ENCODE measurements around the gene KPNA5. TPM values are rescaled to one million over a fixed set of nuclear protein-coding genes. Genes with fewer than 3 reads are reported as not detected.

The KPNA5 gene
- total RNA-seq, 1 experiment from 2014 or later = 5.3 TPM

GRCh38 chr6:116773886-116774285 lies 92.9 kb downstream of the KPNA5 start:
- no peak for DNase-seq (ENCODE audit: extremely low read depth, low read depth)

- DNase-seq (ENCODE audit: extremely low read depth, low read depth) = peak; percentile 30
Measured at GRCh38 chr6:116779573-116780164, 98.7 kb downstream of the KPNA5 start.

GRCh38 chr6:116783852-116784251 lies 102.8 kb downstream of the KPNA5 start:
- DNase-seq (ENCODE audit: extremely low read depth, low read depth) = no peak

Other genes with a start within 250 kb of the KPNA5 start
- 0.45 TPM in 1 of 2 replicates, not detected in the other for gene CALHM6, start 219.8 kb upstream of the KPNA5 start, total RNA-seq (2014; rRNA removed; shearing (Covaris generic))
- 0.03 and 0.05 TPM in 2 replicates for gene CALHM5, start 169.6 kb upstream of the KPNA5 start, total RNA-seq (2014; rRNA removed; shearing (Covaris generic))
- not detected in 2 replicates for gene TRAPPC3L, start 135.5 kb upstream of the KPNA5 start, total RNA-seq (2014; rRNA removed; shearing (Covaris generic))
- not detected in 2 replicates for gene CALHM4, start 127.5 kb upstream of the KPNA5 start, total RNA-seq (2014; rRNA removed; shearing (Covaris generic))
- gene RWDD1, start 109.7 kb upstream of the KPNA5 start, total RNA-seq (2014; rRNA removed; shearing (Covaris generic)) = 40.1 and 46.0 TPM in 2 replicates
- not detected in 2 replicates for gene RSPH4A, start 64.7 kb upstream of the KPNA5 start, total RNA-seq (2014; rRNA removed; shearing (Covaris generic))
- gene ZUP1, start 12.4 kb upstream of the KPNA5 start, total RNA-seq (2014; rRNA removed; shearing (Covaris generic)) = 9.9 and 11.8 TPM in 2 replicates
- 0.32 TPM in 1 of 2 replicates, not detected in the other for gene FAM162B, start 84.5 kb downstream of the KPNA5 start, total RNA-seq (2014; rRNA removed; shearing (Covaris generic))
- not detected in 2 replicates for gene GPRC6A, start 147.9 kb downstream of the KPNA5 start, total RNA-seq (2014; rRNA removed; shearing (Covaris generic))
- not detected in 2 replicates for gene RFX6, start 196.0 kb downstream of the KPNA5 start, total RNA-seq (2014; rRNA removed; shearing (Covaris generic))